ENCODE data around the gene DHRS13. TPM values are rescaled to one million over a fixed set of nuclear protein-coding genes. Genes with fewer than 3 reads are reported as not detected.

DHRS13 gene
- total RNA-seq, 2 donors from 2014 or later, result 7.3 to 9.9 TPM

DNA sequence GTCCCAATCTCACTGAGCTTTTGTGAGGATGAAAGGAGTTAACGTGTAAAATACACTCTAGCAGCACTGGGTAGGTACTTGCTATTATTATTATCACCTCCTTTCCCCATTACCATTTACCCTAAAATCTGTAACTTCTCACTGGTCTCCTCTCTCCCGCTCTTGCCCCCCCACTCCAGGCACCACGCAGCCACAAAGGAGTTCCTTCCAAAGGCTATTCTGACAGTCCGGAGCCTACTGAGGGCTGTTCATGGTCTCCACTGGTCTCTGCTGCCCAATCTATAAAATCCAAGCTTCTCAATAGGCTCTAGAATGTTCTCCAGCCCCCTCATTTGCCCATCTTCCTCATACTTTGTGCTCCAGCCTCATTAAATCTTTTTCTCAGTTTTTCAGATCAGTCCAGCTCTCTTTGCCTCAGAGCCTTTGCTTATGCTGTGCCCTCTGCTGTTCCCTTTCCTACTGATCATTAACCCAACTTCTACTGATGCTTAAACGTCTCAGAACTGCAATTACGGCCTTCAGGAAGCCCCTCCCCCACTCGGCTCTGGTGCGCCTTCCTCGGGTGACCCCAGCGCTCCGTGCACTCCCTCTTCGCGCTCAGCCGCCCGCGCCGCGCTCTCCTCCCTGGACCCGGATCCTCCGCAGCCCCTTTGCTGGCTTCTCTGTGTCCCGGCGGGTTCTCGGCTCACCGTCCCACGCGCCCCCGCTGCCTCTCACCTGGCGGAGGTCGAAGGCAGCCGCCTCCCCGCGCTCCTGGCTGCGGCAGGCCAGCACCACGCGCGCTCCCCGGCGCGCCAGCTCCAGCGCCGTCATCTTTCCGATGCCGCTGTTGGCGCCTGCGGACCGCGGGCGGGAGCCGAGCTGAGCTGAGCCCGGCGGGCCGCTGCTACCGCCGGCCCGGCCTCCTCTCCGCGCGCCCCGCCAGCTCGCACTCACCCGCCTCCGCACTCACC lies 737 bp downstream of the DHRS13 start:
- intact Hi-C loops (cut with DNase I), result no loop called here
- DNase-seq, result peak in 3 of 4 donors; percentile 42 to 59 (median 44)
- WGBS, 2 donors, result 5 to 12% methylated on average over 21 to 55 of the region's 62 CpGs
- peaks cover 34% of the 10 kb centered on the region for H3K4me1 ChIP-seq
- no peaks in the 10 kb centered on the region for H3K27me3 ChIP-seq
- H3K27ac ChIP-seq, result peak overlapping the region; percentile 13 to 87 (median 85)
- H3K9me3 ChIP-seq, result no peaks in the 10 kb centered on the region
- H3K4me3 ChIP-seq, result peak overlapping the region; percentile 47 to 54
- peak; percentile 47 for ATAC-seq
- peak in 2 of 3 donors; percentile 13 to 15 for TF ChIP-seq POLR2A (IDR thresholded peaks at IDR 0.05)
- TF ChIP-seq, protein P1, sequence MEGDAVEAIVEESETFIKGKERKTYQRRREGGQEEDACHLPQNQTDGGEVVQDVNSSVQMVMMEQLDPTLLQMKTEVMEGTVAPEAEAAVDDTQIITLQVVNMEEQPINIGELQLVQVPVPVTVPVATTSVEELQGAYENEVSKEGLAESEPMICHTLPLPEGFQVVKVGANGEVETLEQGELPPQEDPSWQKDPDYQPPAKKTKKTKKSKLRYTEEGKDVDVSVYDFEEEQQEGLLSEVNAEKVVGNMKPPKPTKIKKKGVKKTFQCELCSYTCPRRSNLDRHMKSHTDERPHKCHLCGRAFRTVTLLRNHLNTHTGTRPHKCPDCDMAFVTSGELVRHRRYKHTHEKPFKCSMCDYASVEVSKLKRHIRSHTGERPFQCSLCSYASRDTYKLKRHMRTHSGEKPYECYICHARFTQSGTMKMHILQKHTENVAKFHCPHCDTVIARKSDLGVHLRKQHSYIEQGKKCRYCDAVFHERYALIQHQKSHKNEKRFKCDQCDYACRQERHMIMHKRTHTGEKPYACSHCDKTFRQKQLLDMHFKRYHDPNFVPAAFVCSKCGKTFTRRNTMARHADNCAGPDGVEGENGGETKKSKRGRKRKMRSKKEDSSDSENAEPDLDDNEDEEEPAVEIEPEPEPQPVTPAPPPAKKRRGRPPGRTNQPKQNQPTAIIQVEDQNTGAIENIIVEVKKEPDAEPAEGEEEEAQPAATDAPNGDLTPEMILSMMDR (IDR thresholded peaks at IDR 0.05), result no peak
- H3K36me3 ChIP-seq (replicated peaks in 1 of 2; ENCODE audit: insufficient read depth in 1 of 2, low read depth in 2 of 2), result peaks cover 0 to 8% of the 10 kb centered on the region in 2 donors

GRCh38 chr17:28900986-28901726 lies 1.7 kb downstream of the DHRS13 start:
- no peak for ATAC-seq
- Histone ChIP-seq H3K4me3 (no peak overlapping the region), H3K27me3 (no peaks in the 10 kb centered on the region), H3K36me3 (replicated peaks in 1 of 2; ENCODE audit: insufficient read depth in 1 of 2, low read depth in 2 of 2) (peaks cover 0 to under 1% of the 10 kb centered on the region in 2 donors), H3K4me1 (peaks cover 41% of the 10 kb centered on the region), H3K9me3 (no peaks in the 10 kb centered on the region), H3K27ac (no peak overlapping the region)
- TF ChIP-seq, protein P1 (IDR thresholded peaks at IDR 0.05), result no peak
- TF ChIP-seq POLR2A (IDR thresholded peaks at IDR 0.05), result no peak
- intact Hi-C loops (cut with DNase I), result no loop called here
- 83 to 85% methylated on average over 12 to 21 of the region's 24 CpGs for WGBS, 2 donors
- DNase-seq, result peak in 1 of 4 donors; percentile 31

- DNase-seq (no peak), ATAC-seq (no peak)
- TF ChIP-seq, protein P1 (IDR thresholded peaks at IDR 0.05), result no peak
- no peak for TF ChIP-seq POLR2A (IDR thresholded peaks at IDR 0.05)
- 93 to 96% methylated on average over 5 of the region's 5 CpGs for WGBS, 2 donors
- Histone ChIP-seq H3K27ac (no peak overlapping the region), H3K36me3 (replicated peaks in 1 of 2; ENCODE audit: insufficient read depth in 1 of 2, low read depth in 2 of 2) (no peaks in the 10 kb centered on the region), H3K9me3 (no peaks in the 10 kb centered on the region), H3K27me3 (no peaks in the 10 kb centered on the region), H3K4me1 (peaks cover 48% of the 10 kb centered on the region), H3K4me3 (no peak overlapping the region)
- intact Hi-C loops (cut with DNase I), result no loop called here
These were observed 3.6 kb downstream of the DHRS13 start for GRCh38 chr17:28899212-28899815.

GRCh38 chr17:28898527-28898955 lies 4.3 kb downstream of the DHRS13 start:
- Histone ChIP-seq H3K27ac (peak overlapping the region; percentile 85 to 93 (median 86)), H3K36me3 (replicated peaks in 1 of 2; ENCODE audit: insufficient read depth in 1 of 2, low read depth in 2 of 2) (no peaks in the 10 kb centered on the region), H3K27me3 (no peaks in the 10 kb centered on the region), H3K4me3 (no peak overlapping the region), H3K9me3 (no peaks in the 10 kb centered on the region), H3K4me1 (peaks cover 52% of the 10 kb centered on the region)
- no peak for TF ChIP-seq POLR2A (IDR thresholded peaks at IDR 0.05)
- TF ChIP-seq, protein P1 (IDR thresholded peaks at IDR 0.05), result no peak
- intact Hi-C loops (cut with DNase I), result no loop called here
- 81 to 87% methylated on average over 11 to 12 of the region's 12 CpGs for WGBS, 2 donors
- ATAC-seq, result no peak
- DNase-seq, result no peak
